ENCODE measurements around the gene C10orf95. TPM values are rescaled to one million over a fixed set of nuclear protein-coding genes. Genes with fewer than 3 reads are reported as not detected.

The C10orf95 gene
- polyA plus RNA-seq, 1 donor from 2014 or later, result 0.70 TPM

Other genes starting within 250 kb of the C10orf95 start
- not detected for gene ELOVL3, start 225.2 kb downstream of the C10orf95 start, polyA plus RNA-seq
- not detected for gene PITX3, start 210.0 kb downstream of the C10orf95 start, polyA plus RNA-seq
- gene GBF1, start 206.0 kb downstream of the C10orf95 start, polyA plus RNA-seq, result 12.6 TPM
- 42.8 TPM for gene NFKB2, start 55.8 kb downstream of the C10orf95 start, polyA plus RNA-seq
- gene PSD, start 32.8 kb downstream of the C10orf95 start, polyA plus RNA-seq, result 2.8 TPM
- 40.5 TPM for gene FBXL15, start 30.7 kb downstream of the C10orf95 start, polyA plus RNA-seq
- gene CUEDC2, start 19.0 kb downstream of the C10orf95 start, polyA plus RNA-seq, result 51.8 TPM
- 53.4 TPM for gene ACTR1A, start 51.2 kb upstream of the C10orf95 start, polyA plus RNA-seq
- 5.0 TPM for gene SUFU, start 52.4 kb upstream of the C10orf95 start, polyA plus RNA-seq
- 71.5 TPM for gene TRIM8, start 192.9 kb upstream of the C10orf95 start, polyA plus RNA-seq